ENCODE results near the gene KCNK7.

The KCNK7 gene

GRCh38 chr11:65553301-65554001 is 42.1 kb downstream of the KCNK7 start:
- DNase-seq (ENCODE audit: insufficient read length, low spot score): no peak
- FAIRE-seq: no peak
- TF ChIP-seq CTCF (IDR thresholded peaks at IDR 0.05; ENCODE audit: insufficient read depth, missing control alignments): no peak

DNA sequence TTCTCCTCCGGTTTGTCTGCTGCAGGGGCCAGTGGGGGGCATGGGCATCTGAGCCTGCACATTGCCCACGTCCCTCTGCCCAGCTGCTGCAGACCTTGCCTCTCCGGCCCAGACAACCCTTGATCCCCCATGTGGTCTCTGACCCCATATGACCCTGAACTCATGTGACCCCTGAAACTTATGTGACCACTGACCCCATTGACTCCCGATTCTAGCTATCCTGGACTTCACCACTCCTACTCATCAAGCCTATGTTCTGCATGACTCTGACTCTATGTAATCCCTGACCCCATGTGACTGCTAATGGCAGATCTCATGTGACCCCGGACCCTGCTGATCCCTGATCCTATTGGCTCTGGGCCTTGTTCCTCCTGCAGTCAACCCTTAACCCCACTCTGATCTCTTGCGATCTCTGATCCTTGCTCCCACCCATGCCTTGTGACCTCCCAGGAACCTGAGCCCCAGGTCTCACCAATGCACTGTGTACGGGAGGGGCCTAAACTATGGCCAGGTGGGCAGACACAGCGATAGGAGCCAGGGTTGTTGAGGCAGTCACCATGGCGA is 43.1 kb downstream of the KCNK7 start:
- DNase-seq (ENCODE audit: insufficient read length, low spot score): no peak
- no peak for TF ChIP-seq CTCF (IDR thresholded peaks at IDR 0.05; ENCODE audit: insufficient read depth, missing control alignments)
- no peak for FAIRE-seq

DNA sequence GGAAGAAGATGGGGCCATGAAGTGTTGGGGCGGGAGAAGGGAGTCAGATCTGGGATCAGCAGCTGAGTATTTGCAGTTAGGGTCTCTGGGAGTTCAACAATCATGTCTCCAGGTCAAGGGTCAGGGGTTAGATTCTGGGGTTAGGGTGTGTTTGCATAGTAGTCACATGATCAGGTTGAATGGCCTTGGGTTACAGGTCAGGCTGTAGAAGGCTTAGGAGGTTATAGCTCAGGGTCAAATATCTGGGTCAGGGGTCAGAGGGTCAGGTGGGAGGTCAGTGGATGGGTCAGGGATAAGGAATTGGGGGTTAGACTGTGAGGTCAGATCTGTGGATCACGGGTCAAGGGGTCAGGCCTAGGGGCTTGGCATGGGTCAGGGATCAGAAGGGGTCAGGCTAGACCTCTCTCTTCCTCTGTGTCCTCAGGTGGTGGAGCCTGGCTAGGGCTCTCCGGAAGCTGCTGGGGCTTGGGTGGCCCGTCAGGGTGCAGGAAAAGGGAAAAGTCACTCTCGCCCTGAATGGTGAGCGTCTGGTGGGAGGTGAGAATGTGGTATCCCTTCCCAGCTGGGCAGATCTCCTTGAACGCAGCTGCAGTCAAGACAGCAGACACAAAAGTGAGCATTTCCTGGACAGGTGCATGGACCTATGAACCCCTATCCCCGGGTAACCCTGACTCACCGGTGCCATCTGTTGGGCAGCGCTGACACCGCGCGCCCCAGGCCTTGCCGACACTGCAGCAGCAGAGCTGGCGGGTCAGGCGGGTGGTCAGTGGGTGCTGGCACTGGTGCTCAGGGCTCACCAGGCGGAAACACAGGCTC is 43.8 kb downstream of the KCNK7 start:
- DNase-seq (ENCODE audit: insufficient read length, low spot score) (no peak), FAIRE-seq (no peak)
- peak; percentile 46 for TF ChIP-seq CTCF (IDR thresholded peaks at IDR 0.05; ENCODE audit: insufficient read depth, missing control alignments)

GRCh38 chr11:65549096-65549495 is 46.5 kb downstream of the KCNK7 start:
- DNase-seq (ENCODE audit: insufficient read length, low spot score): no peak
- FAIRE-seq: no peak
- TF ChIP-seq CTCF (IDR thresholded peaks at IDR 0.05; ENCODE audit: insufficient read depth, missing control alignments): no peak

- DNase-seq (ENCODE audit: insufficient read length, low spot score) (no peak), FAIRE-seq (no peak)
- TF ChIP-seq CTCF (IDR thresholded peaks at IDR 0.05; ENCODE audit: insufficient read depth, missing control alignments): no peak
These were observed 47.2 kb downstream of the KCNK7 start for GRCh38 chr11:65548395-65548794.

- FAIRE-seq: no peak
These were observed 48.0 kb downstream of the KCNK7 start for GRCh38 chr11:65547446-65548125.

More at GRCh38 chr11:65547446-65548125, 48.0 kb downstream of the KCNK7 start:
- no peak for TF ChIP-seq CTCF (IDR thresholded peaks at IDR 0.05; ENCODE audit: insufficient read depth, missing control alignments)
- no peak for DNase-seq (ENCODE audit: insufficient read length, low spot score)
